SK-N-SH (cell line): Measurements from ENCODE around the gene CERS6. TPM values are rescaled to one million over a fixed set of nuclear protein-coding genes. Genes with fewer than 3 reads are reported as not detected.

Experiments used
- CTCF ChIA-PET: fragments of 300-600, 350-600 bp; formaldehyde crosslinking; extraction: SDS; loops from one replicate; lab custom pipeline; 2021; lab: Yijun Ruan, JAX
- POLR2A ChIA-PET: fragments of 350-600 bp; sonication (Branson Sonifier 250); formaldehyde crosslinking; extraction: SDS; loops from one replicate; lab custom pipeline; 2020; ENCODE audit warnings: antibody characterized with exemption, inconsistent platforms; lab: Yijun Ruan, JAX
- DNase-seq: peaks from one replicate; pipeline ENCODE4 v3.0.0; 2012
- H2AFZ ChIP-seq: fragments of 200-600 bp; sonication (generic); 2 replicates; pipeline ENCODE4 v1.8.1; 2016; ENCODE audit warnings: antibody characterized with exemption, mild to moderate bottlenecking, low read depth
- H3F3A ChIP-seq: fragments of 200-600 bp; sonication (generic); replicated peaks from 2 replicates; pipeline ENCODE3; 2016; ENCODE audit warnings: antibody characterized with exemption, mild to moderate bottlenecking; ENCODE audit not compliant: insufficient read depth
- H3K27ac ChIP-seq, 2 experiments: fragments of 200-500 bp in 1 of 2; fragments of 200-600 bp in 1 of 2; sonication (Bioruptor generic) in 1 of 2; sonication (generic), shearing (Covaris generic) in 1 of 2; 2 replicates each; pipeline versions ENCODE4 v1.5.1 to v1.6.1; 2014 to 2016; ENCODE audit warnings: low read depth in 2 of 2, inconsistent platforms in 1 of 2, low read length in 1 of 2, mild to moderate bottlenecking in 1 of 2, mixed read lengths in 1 of 2
- H3K27me3 ChIP-seq: fragments of 200-600 bp; sonication (generic), shearing (Covaris generic); 2 replicates; pipeline ENCODE4 v1.6.1; 2016; ENCODE audit warnings: mixed run types; ENCODE audit not compliant: insufficient read depth
- H3K36me3 ChIP-seq, 2 experiments: fragments of 200-500 bp in 1 of 2; fragments of 200-600 bp in 1 of 2; sonication (Bioruptor generic) in 1 of 2; sonication (generic) in 1 of 2; replicated peaks in 1 of 2; 2 replicates each; pipeline versions ENCODE3 to v1.5.1; 2014 to 2016; ENCODE audit warnings: low read length in 1 of 2, mild to moderate bottlenecking in 1 of 2; ENCODE audit not compliant: insufficient read depth in 2 of 2, control insufficient read depth in 1 of 2
- H3K4me1 ChIP-seq, 2 experiments: fragments of 200-500 bp in 1 of 2; fragments of 200-600 bp in 1 of 2; sonication (Bioruptor generic) in 1 of 2; sonication (generic), shearing (Covaris generic) in 1 of 2; 2 replicates each; pipeline versions ENCODE4 v1.5.1 to v1.6.1; 2014 to 2016; ENCODE audit warnings: low read depth in 1 of 2, low read length in 1 of 2, mixed run types in 1 of 2; ENCODE audit not compliant: insufficient read depth in 2 of 2, control insufficient read depth in 1 of 2
- H3K4me2 ChIP-seq: fragments of 200-600 bp; sonication (generic), shearing (Covaris generic); 2 replicates; pipeline ENCODE4 v1.6.1; 2017; ENCODE audit warnings: mixed run types
- H3K4me3 ChIP-seq, 2 experiments: fragments of 200-500 bp in 1 of 2; fragments of 200-600 bp in 1 of 2; sonication (Bioruptor generic) in 1 of 2; sonication (generic), shearing (Covaris generic) in 1 of 2; 2 replicates each; pipeline versions ENCODE4 v1.5.1 to v1.8.1; 2014 to 2016; ENCODE audit warnings: low read depth in 2 of 2, inconsistent platforms in 1 of 2, low read length in 1 of 2, mild to moderate bottlenecking in 1 of 2, mixed read lengths in 1 of 2, moderate library complexity in 1 of 2
- H3K79me2 ChIP-seq: fragments of 200-600 bp; sonication (generic); 2 replicates; pipeline ENCODE4 v1.8.1; 2017; ENCODE audit warnings: mild to moderate bottlenecking; ENCODE audit not compliant: insufficient read depth
- H3K9ac ChIP-seq: fragments of 200-600 bp; sonication (generic); 2 replicates; pipeline ENCODE4 v1.6.1; 2017; ENCODE audit warnings: mixed run types
- H3K9me2 ChIP-seq: fragments of 200-600 bp; sonication (generic); 2 replicates; pipeline ENCODE4 v1.6.1; 2017; ENCODE audit warnings: mixed run types
- H3K9me3 ChIP-seq: fragments of 200-600 bp; sonication (generic); 2 replicates; pipeline ENCODE4 v1.6.1; 2017; ENCODE audit warnings: mixed run types, mild to moderate bottlenecking, moderate library complexity
- H4K20me1 ChIP-seq: fragments of 200-600 bp; sonication (generic); 2 replicates; pipeline ENCODE4 v1.6.1; 2017; ENCODE audit warnings: mild to moderate bottlenecking, mixed run types; ENCODE audit not compliant: insufficient read depth
- CHD2 ChIP-seq: fragments of 150-350 bp; IDR thresholded peaks from 2 replicates; pipeline ENCODE4 v1.6.1; 2018; ENCODE audit warnings: low read length; ENCODE audit not compliant: partially characterized antibody
- ELF1 ChIP-seq: IDR thresholded peaks from 2 replicates; pipeline ENCODE4 v1.4.0; 2012
- EP300 ChIP-seq, 2 experiments: IDR thresholded peaks; 2 replicates each; pipeline versions ENCODE4 v1.4.0 to v1.6.1; 2012; ENCODE audit warnings: borderline replicate concordance in 1 of 2, low read depth in 1 of 2, low read length in 1 of 2
- EZH2phosphoT487 ChIP-seq: fragments of 200-600 bp; sonication (generic); IDR thresholded peaks from 2 replicates; pipeline ENCODE4 v1.6.1; 2017; ENCODE audit warnings: low read depth, mixed run types, mild to moderate bottlenecking, antibody characterized with exemption, moderate library complexity, borderline replicate concordance
- FOXM1 ChIP-seq: IDR thresholded peaks from 2 replicates; pipeline ENCODE4 v1.4.0; 2012; ENCODE audit warnings: low read depth, mild to moderate bottlenecking
- GABPA ChIP-seq: IDR thresholded peaks from 2 replicates; pipeline ENCODE4 v1.4.0; 2012; ENCODE audit warnings: low read depth, mild to moderate bottlenecking
- JUND ChIP-seq: IDR thresholded peaks from 2 replicates; pipeline ENCODE4 v1.4.0; 2012
- MEF2A ChIP-seq: IDR thresholded peaks from 2 replicates; pipeline ENCODE4 v1.4.0; 2012; ENCODE audit warnings: low read depth, borderline replicate concordance
- NFIC ChIP-seq: IDR thresholded peaks from 2 replicates; pipeline ENCODE4 v1.4.0; 2012; ENCODE audit warnings: borderline replicate concordance
- NRF1 ChIP-seq: IDR thresholded peaks from 2 replicates; pipeline ENCODE4 v1.6.1; 2012; ENCODE audit warnings: low read depth, mild to moderate bottlenecking, low read length
- PBX3 ChIP-seq: IDR thresholded peaks from 2 replicates; pipeline ENCODE4; 2012
- RAD21 ChIP-seq: IDR thresholded peaks from 2 replicates; pipeline ENCODE4 v1.6.1; 2012; ENCODE audit warnings: mild to moderate bottlenecking, low read length
- RCOR1 ChIP-seq: fragments of 150-350 bp; IDR thresholded peaks from 2 replicates; pipeline ENCODE4 v1.6.1; 2017; ENCODE audit warnings: antibody characterized with exemption, low read length
- RFX5 ChIP-seq: IDR thresholded peaks from 2 replicates; pipeline ENCODE4 v1.6.1; 2012; ENCODE audit warnings: mild to moderate bottlenecking, improper control_type of control experiment, low read length
- RXRA ChIP-seq: IDR thresholded peaks from 2 replicates; pipeline ENCODE4 v1.4.0; 2012; ENCODE audit warnings: low read depth, mild to moderate bottlenecking, borderline replicate concordance
- USF1 ChIP-seq: IDR thresholded peaks from 2 replicates; pipeline ENCODE4 v1.4.0; 2012; ENCODE audit warnings: low read depth, borderline replicate concordance
- YY1 ChIP-seq: IDR thresholded peaks from 2 replicates; pipeline ENCODE4 v1.4.0; 2012; ENCODE audit warnings: low read depth, mild to moderate bottlenecking
- WGBS: methylation state at CpG from one replicate; pipeline ENCODE4 v1.1.6; 2017; ENCODE audit warnings: low lambda C conversion rate; 5-methylcytosine and 5-hydroxymethylcytosine counted together
- polyA plus RNA-seq, 3 experiments: library from polyadenylated mRNA; depleted of rRNA; stranded (reverse); fragments of >200 nt; gene quantifications; 2 replicates each; pipeline ENCODE4 v1.2.3, GENCODE V29; 2012
- TF ChIP-seq, protein P1 (sequence below): IDR thresholded peaks from 2 replicates; pipeline ENCODE4 v1.6.1; 2012; ENCODE audit warnings: mild to moderate bottlenecking, low read depth, low read length, moderate library complexity
- TF ChIP-seq, protein P2 (sequence below): fragments of 150-350 bp; IDR thresholded peaks from 2 replicates; pipeline ENCODE4 v1.6.1; 2016; ENCODE audit warnings: mild to moderate bottlenecking, low read depth, low read length

The CERS6 gene
- polyA plus RNA-seq, 1 of the 3 experiments (the other 2 are of a cell fraction), result 1.8 TPM

DNA sequence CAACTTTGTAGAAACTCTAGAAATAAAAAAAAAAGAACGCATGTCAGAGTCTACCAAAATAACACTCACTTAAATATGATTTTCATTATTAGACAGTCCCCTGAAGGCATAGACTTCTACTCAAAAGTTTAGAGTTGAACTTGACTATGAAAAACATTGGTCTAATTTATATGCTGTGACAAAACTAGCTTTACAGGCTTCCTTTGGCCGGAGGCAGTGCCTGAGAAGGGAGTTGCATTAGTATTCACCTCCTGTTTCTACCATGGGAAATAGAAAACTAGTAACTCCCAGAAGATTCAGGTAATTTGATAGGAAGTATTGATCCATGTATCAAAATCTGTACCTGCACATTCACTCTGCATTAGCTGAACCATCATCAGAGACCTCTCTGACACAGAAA is 182.9 kb downstream of the CERS6 start (continued):
- TF ChIP-seq, protein P1, sequence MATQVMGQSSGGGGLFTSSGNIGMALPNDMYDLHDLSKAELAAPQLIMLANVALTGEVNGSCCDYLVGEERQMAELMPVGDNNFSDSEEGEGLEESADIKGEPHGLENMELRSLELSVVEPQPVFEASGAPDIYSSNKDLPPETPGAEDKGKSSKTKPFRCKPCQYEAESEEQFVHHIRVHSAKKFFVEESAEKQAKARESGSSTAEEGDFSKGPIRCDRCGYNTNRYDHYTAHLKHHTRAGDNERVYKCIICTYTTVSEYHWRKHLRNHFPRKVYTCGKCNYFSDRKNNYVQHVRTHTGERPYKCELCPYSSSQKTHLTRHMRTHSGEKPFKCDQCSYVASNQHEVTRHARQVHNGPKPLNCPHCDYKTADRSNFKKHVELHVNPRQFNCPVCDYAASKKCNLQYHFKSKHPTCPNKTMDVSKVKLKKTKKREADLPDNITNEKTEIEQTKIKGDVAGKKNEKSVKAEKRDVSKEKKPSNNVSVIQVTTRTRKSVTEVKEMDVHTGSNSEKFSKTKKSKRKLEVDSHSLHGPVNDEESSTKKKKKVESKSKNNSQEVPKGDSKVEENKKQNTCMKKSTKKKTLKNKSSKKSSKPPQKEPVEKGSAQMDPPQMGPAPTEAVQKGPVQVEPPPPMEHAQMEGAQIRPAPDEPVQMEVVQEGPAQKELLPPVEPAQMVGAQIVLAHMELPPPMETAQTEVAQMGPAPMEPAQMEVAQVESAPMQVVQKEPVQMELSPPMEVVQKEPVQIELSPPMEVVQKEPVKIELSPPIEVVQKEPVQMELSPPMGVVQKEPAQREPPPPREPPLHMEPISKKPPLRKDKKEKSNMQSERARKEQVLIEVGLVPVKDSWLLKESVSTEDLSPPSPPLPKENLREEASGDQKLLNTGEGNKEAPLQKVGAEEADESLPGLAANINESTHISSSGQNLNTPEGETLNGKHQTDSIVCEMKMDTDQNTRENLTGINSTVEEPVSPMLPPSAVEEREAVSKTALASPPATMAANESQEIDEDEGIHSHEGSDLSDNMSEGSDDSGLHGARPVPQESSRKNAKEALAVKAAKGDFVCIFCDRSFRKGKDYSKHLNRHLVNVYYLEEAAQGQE, result no peak
- no peak for TF ChIP-seq RXRA

DNA sequence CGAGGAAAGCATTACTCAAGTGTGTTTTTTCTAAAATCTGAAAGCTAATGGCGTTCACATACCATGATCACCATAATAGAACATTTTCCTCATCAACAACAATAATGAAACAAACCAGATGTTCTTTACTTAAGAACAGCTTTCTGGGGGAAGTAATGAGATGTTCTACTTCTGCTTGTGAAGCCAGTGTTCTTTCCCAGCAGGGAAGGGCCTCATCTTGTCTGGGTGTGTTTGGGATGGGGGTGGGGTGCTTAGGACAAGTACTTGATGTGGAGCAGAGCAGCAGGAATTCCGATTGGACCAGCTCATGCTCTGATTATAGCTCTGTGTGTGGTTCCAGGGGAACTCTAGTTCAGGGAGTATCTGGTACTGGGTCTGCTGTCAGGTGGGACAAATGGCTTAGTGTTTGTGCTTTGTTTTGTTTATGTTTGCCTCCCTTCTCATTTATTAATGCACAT is 183.4 kb downstream of the CERS6 start:
- Histone ChIP-seq H4K20me1 (no peaks in the 10 kb centered on the region), H3K36me3 (no peaks in the 10 kb centered on the region), H3K27me3 (no peaks in the 10 kb centered on the region), H3K4me3 (no peak overlapping the region), H3K9me2 (no peaks in the 10 kb centered on the region), H3K9me3 (no peaks in the 10 kb centered on the region), H3K27ac (no peak overlapping the region), H3K79me2 (no peaks in the 10 kb centered on the region), H3K4me2 (no peak overlapping the region), H3K9ac (no peak overlapping the region), H3K4me1 (peaks cover 0 to 19% of the 10 kb centered on the region in 2 experiments; a peak in 2 of 4 replicates), H3F3A (no peaks in the 10 kb centered on the region), H2AFZ (no peak overlapping the region)
- CTCF ChIA-PET, result interaction anchor here (0.5 to 0.6 kb wide), 2 partner anchors 71 to 107 kb away, joined by 3 to 4 read pairs; no protein-coding TSS in a partner anchor
- no peak for DNase-seq
- POLR2A ChIA-PET, result no interaction called here
- TF ChIP-seq GABPA (no peak), MEF2A (no peak), PBX3 (no peak), RAD21 (no peak), RXRA (no peak), RCOR1 (no peak), NRF1 (no peak), NFIC (no peak), USF1 (no peak), EP300 (IDR thresholded peaks at IDR 0.05; ENCODE audit: borderline replicate concordance in 1 of 2, low read depth in 1 of 2, low read length in 1 of 2) (no peak), CHD2 (no peak), EZH2phosphoT487 (no peak), YY1 (no peak), FOXM1 (no peak), JUND (no peak), ELF1 (no peak), RFX5 (no peak)
- TF ChIP-seq, protein P1, result no peak
- TF ChIP-seq, protein P2, sequence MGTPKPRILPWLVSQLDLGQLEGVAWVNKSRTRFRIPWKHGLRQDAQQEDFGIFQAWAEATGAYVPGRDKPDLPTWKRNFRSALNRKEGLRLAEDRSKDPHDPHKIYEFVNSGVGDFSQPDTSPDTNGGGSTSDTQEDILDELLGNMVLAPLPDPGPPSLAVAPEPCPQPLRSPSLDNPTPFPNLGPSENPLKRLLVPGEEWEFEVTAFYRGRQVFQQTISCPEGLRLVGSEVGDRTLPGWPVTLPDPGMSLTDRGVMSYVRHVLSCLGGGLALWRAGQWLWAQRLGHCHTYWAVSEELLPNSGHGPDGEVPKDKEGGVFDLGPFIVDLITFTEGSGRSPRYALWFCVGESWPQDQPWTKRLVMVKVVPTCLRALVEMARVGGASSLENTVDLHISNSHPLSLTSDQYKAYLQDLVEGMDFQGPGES, result no peak
- WGBS, result 94% methylated on average over 2 of the region's 3 CpGs
